Adipocyte (in vitro differentiated cells): ENCODE data around the gene MPV17L.
"Not testable (repeated sequence)": the region's sequence is repeated elsewhere in the genome, so short reads cannot be mapped to it uniquely, and the experiment has no call there.

Experiments used
- DNase-seq: peaks from one replicate; pipeline ENCODE4 v3.0.0-alpha.2; 2015; ENCODE audit warnings: low read depth
- H3K27me3 ChIP-seq: replicated peaks from 2 replicates; pipeline ENCODE4 v1.7.0; 2013; ENCODE audit warnings: mild to moderate bottlenecking, low read length, moderate library complexity; ENCODE audit not compliant: control insufficient read depth, insufficient read depth
- H3K36me3 ChIP-seq: 2 replicates; pipeline ENCODE4 v1.7.0; 2013; ENCODE audit warnings: low read length, mild to moderate bottlenecking, moderate library complexity; ENCODE audit not compliant: control insufficient read depth, insufficient read depth, severe bottlenecking
- H3K4me1 ChIP-seq: 2 replicates; pipeline ENCODE4 v1.7.0; 2013; ENCODE audit warnings: mild to moderate bottlenecking, low read length, moderate library complexity; ENCODE audit not compliant: control insufficient read depth, insufficient read depth
- H3K4me3 ChIP-seq: 2 replicates; pipeline ENCODE4 v1.7.0; 2013; ENCODE audit warnings: mild to moderate bottlenecking, low read length, moderate library complexity
- H3K9ac ChIP-seq: 2 replicates; pipeline ENCODE4 v1.7.0; 2013; ENCODE audit warnings: mild to moderate bottlenecking, low read length, moderate library complexity
- H3K9me3 ChIP-seq: 2 replicates; pipeline ENCODE4 v1.7.0; 2013; ENCODE audit warnings: mild to moderate bottlenecking, low read length, moderate library complexity; ENCODE audit not compliant: control insufficient read depth

MPV17L gene

DNA sequence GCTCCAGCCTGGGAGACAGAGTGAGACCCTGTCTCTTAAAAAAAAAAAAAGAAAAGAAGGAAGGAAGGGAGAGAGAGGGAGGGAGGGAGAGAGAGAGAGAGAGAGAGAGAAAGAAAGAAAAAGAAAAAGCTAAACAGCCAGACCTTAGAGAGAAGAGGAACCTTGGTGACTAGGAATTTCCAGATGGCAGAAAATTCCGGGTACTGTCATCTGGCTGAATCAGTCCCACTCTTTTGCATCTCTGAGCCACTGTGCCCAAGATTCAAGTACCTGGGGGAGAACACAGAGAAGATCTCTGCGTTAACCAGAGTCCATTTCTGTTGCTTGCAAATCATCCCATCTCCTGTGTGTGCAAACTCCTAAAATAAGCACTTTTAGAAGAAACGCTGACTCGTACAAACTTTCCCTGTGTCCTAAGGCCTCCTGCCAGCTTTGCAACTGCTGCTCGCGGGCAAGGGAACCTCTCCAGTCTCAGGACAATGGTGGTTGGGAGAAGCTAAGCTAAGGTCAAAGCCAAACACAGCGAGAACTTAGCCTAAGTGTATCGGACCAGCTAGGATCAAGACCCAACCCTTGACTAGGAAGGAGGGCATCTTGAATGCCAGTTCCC, 56.8 kb downstream of the MPV17L start:
- Histone ChIP-seq H3K36me3 (no peaks in the 10 kb centered on the region), H3K4me1 (peaks cover 23% of the 10 kb centered on the region), H3K4me3 (no peak overlapping the region), H3K9ac (no peak overlapping the region), H3K9me3 (no peaks in the 10 kb centered on the region), H3K27me3 (no peaks in the 10 kb centered on the region)
- no peak for DNase-seq

DNA sequence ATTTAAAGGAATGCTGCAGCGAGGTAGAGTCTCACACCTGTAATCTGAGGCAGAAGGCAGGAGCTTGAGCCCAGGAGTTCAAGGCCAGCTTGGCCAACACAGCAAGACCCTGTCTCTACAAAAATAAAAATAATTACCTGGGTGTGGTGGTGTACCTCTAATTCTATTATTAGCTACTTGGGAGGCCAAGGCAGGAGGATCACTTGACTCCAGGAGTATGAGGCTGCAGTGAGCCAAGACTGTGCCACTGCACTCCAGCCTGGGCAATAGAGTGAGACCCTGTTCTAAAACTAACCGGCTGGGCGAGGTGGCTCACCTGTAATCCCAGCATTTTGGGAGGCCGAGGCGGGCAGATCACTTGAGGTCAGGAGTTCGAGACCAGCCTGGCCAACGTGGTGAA, 57.7 kb downstream of the MPV17L start:
- not testable (repeated sequence) for DNase-seq, H3K36me3 ChIP-seq, H3K4me3 ChIP-seq, H3K9ac ChIP-seq, H3K9me3 ChIP-seq, H3K27me3 ChIP-seq
- H3K4me1 ChIP-seq: peaks cover 23% of the 10 kb centered on the region

DNA sequence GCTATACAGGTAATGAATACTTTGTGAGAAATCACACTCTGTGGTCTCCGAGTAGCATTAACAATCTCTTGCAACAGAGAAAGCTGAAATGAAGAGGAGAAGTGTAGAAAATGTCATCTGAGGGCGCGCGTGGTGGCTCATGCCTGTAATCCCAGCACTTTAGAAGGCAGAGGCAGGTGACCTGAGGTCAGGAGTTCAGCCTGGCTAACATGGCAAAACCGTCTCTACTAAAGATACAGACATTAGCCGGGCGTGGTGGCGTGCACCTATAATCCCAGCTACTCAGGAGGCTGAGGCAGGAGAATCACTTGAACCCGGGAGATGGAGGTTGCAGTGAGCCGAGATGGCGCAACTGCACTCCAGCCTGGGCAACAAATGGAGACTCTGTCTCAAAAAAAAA, 59.4 kb downstream of the MPV17L start:
- H3K9me3 ChIP-seq, H3K4me3 ChIP-seq, H3K36me3 ChIP-seq, H3K27me3 ChIP-seq, DNase-seq, H3K9ac ChIP-seq: not testable (repeated sequence)
- H3K4me1 ChIP-seq: peaks cover 23% of the 10 kb centered on the region

DNA sequence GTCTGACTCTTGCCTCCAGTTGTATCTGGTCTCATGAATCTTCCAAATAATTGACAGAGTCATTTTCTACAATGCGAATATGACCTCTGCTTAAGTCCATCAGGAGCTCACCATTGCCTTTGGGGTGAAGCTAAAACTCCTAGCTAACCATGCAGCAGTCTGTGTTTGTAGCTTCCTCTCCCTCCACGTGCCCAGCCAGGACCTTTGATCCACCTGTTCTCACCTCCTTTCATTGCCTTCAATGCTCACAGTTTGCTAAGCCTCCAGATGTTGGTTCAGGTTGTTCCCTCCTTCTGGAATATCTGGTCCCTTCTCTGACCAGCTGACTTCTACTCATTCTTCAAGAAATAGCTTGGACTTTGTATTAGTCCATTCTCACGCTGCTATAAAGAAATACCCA, 61.8 kb downstream of the MPV17L start:
- H3K27me3 ChIP-seq: no peaks in the 10 kb centered on the region
- peaks cover 5% of the 10 kb centered on the region for H3K4me1 ChIP-seq
- no peak for DNase-seq
- no peaks in the 10 kb centered on the region for H3K36me3 ChIP-seq
- no peak overlapping the region for H3K4me3 ChIP-seq
- no peaks in the 10 kb centered on the region for H3K9me3 ChIP-seq
- no peak overlapping the region for H3K9ac ChIP-seq

DNA sequence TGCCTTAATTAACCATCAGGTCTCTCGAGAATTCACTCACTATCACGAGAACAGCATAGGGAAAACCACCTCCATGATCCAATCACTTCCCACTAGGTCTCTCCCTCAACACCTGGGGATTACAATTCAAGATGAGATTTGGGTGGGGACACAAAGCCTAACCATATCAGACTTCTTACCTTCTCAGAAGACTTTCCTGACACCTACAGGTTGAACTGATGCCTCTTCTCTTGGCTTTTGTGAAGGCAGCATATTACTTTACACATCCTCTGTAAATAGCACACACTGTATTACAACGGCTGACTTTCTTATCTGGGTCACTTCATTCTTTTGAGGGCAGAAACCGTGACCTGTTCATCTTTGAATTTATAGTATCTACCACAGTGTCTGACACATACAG, 62.4 kb downstream of the MPV17L start:
- no peaks in the 10 kb centered on the region for H3K9me3 ChIP-seq
- no peak for DNase-seq
- H3K27me3 ChIP-seq: no peaks in the 10 kb centered on the region
- no peak overlapping the region for H3K4me3 ChIP-seq
- H3K36me3 ChIP-seq: no peaks in the 10 kb centered on the region
- H3K4me1 ChIP-seq: no peaks in the 10 kb centered on the region
- no peak overlapping the region for H3K9ac ChIP-seq

DNA sequence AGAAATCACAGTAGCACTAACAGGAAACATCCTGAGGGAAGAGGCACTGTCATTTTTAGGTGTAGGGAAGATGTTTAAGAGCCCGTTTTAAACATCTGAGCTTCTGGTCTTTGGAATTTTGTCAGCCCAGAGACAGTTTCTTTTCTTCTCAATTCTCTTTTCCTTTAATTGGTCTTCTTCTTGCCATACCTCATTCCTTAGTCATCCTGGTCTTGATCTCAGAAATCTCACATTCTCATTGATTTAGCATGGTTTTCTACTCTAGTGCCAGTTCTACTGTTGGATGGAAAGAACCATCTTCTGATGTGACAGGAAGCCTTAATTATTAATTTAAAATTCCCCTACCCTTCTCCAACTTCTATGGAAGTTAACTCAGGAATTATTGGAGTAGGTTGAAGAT, 64.2 kb downstream of the MPV17L start:
- no peaks in the 10 kb centered on the region for H3K4me1 ChIP-seq
- H3K36me3 ChIP-seq: no peaks in the 10 kb centered on the region
- no peaks in the 10 kb centered on the region for H3K9me3 ChIP-seq
- H3K9ac ChIP-seq: no peak overlapping the region
- H3K4me3 ChIP-seq: no peak overlapping the region
- H3K27me3 ChIP-seq: no peaks in the 10 kb centered on the region
- DNase-seq: no peak

DNA sequence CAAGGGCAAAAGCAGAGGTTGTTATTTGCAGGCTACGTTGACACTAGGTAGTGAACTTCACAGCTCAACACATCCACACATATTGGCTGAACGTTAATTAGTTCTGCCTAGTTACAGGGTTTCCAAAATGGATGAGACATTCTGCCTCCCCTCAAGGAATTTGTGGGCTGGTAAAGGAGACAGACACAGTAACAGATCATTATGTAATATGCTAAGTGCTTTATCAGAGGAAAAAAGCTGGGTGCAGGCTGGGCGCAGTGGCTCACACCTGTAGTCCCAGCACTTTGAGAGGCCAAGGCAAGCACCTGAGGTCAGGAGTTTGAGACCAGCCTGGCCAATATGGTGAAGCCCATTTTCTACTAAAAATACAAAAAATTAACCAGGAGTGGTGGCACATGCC, 65.0 kb downstream of the MPV17L start:
- Histone ChIP-seq H3K36me3 (no peaks in the 10 kb centered on the region), H3K4me1 (no peaks in the 10 kb centered on the region), H3K4me3 (no peak overlapping the region), H3K9me3 (no peaks in the 10 kb centered on the region), H3K9ac (no peak overlapping the region), H3K27me3 (no peaks in the 10 kb centered on the region)
- DNase-seq: no peak

DNA sequence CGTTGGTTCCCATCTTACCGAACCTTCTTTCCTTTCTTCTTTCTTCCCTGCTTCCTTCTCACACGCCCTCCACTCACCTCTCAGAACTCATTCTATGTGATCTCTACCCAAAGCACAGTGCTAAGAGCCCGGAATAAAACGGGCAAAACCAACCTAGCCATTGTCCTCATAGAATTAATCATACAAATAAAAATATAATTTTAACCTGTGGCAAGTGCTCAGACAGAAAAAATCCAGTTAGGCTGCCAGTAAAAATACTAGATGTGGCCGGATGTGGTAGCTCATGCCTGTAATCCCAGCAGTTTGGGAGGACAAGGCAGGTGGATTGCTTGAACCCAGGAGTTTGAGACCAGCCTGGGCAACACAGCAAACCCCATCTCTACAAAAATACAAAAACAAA, 65.8 kb downstream of the MPV17L start:
- no peak for DNase-seq
- Histone ChIP-seq H3K27me3 (no peaks in the 10 kb centered on the region), H3K4me3 (no peak overlapping the region), H3K4me1 (no peaks in the 10 kb centered on the region), H3K36me3 (no peaks in the 10 kb centered on the region), H3K9ac (no peak overlapping the region), H3K9me3 (no peaks in the 10 kb centered on the region)
